HEK293 (cell line): ENCODE data around the gene SELENBP1.

Source experiments
- CTCF ChIA-PET: fragments of 350-600 bp; formaldehyde crosslinking; extraction: SDS; loops from one replicate; lab custom pipeline; 2021; ENCODE audit warnings: antibody characterized with exemption; lab: Yijun Ruan, JAX
- POLR2A ChIA-PET: fragments of 300-600 bp; formaldehyde crosslinking; extraction: SDS; loops from one replicate; lab custom pipeline; 2020; ENCODE audit warnings: antibody characterized with exemption, inconsistent platforms; lab: Yijun Ruan, JAX
- H3K27ac ChIP-seq: fragments of 200-500 bp; sonication (Bioruptor generic); 2 replicates; pipeline ENCODE4 v1.5.1; 2014; ENCODE audit warnings: low read depth, low read length, control low read depth, inconsistent platforms; ENCODE audit errors: extremely low read depth
- H3K36me3 ChIP-seq, 2 experiments: fragments of 200-500 bp in 1 of 2; sonication (Bioruptor generic) in 1 of 2; 1 replicate in 1 of 2; 2 replicates in 1 of 2; pipeline ENCODE4 v1.5.1; 2014 to 2017; ENCODE audit warnings: inconsistent platforms in 2 of 2, low read length in 2 of 2; ENCODE audit not compliant: control insufficient read depth in 2 of 2, insufficient read depth in 1 of 2
- H3K4me1 ChIP-seq: fragments of 200-500 bp; sonication (Bioruptor generic); 2 replicates; pipeline ENCODE4 v1.5.1; 2014; ENCODE audit warnings: mild to moderate bottlenecking, low read length, inconsistent platforms; ENCODE audit not compliant: control insufficient read depth, insufficient read depth
- H3K4me3 ChIP-seq: 2 replicates; pipeline ENCODE4 v1.5.1; 2011; ENCODE audit warnings: low read depth, mild to moderate bottlenecking, control low read depth, low read length, moderate library complexity
- H3K9me3 ChIP-seq: fragments of 200-500 bp; sonication (Bioruptor generic); 2 replicates; pipeline ENCODE4 v1.5.1; 2014; ENCODE audit warnings: low read depth, low read length, inconsistent platforms; ENCODE audit not compliant: control insufficient read depth, insufficient read depth
- FEZF1 ChIP-seq: fragments of 450-650 bp; formaldehyde crosslinking; IDR thresholded peaks from 2 replicates; pipeline ENCODE4 v1.5.1; 2016; ENCODE audit warnings: missing biosample characterization, missing genetic modification characterization
- GFI1B ChIP-seq: fragments of 450-650 bp; formaldehyde crosslinking; IDR thresholded peaks from 2 replicates; pipeline ENCODE4 v1.5.1; 2016; ENCODE audit warnings: missing biosample characterization, missing genetic modification characterization
- IKZF3 ChIP-seq: fragments of 450-650 bp; IDR thresholded peaks from 2 replicates; pipeline ENCODE4 v1.5.0; 2018; ENCODE audit warnings: missing biosample characterization, mild to moderate bottlenecking, missing genetic modification characterization, moderate library complexity
- OSR2 ChIP-seq: fragments of 450-650 bp; formaldehyde crosslinking; IDR thresholded peaks from 2 replicates; pipeline ENCODE4 v1.5.1; 2016; ENCODE audit warnings: missing biosample characterization, missing genetic modification characterization
- OVOL3 ChIP-seq: fragments of 450-650 bp; formaldehyde crosslinking; IDR thresholded peaks from 2 replicates; pipeline ENCODE4 v1.5.1; 2016; ENCODE audit warnings: missing biosample characterization, missing genetic modification characterization
- PATZ1 ChIP-seq: fragments of 450-650 bp; formaldehyde crosslinking; IDR thresholded peaks from 2 replicates; pipeline ENCODE4 v1.5.1; 2016; ENCODE audit warnings: missing biosample characterization, missing genetic modification characterization
- RBAK ChIP-seq: fragments of 450-650 bp; formaldehyde crosslinking; IDR thresholded peaks from 2 replicates; pipeline ENCODE4 v1.5.1; 2016; ENCODE audit warnings: missing biosample characterization, missing genetic modification characterization
- SCRT1 ChIP-seq: fragments of 450-650 bp; formaldehyde crosslinking; IDR thresholded peaks from 2 replicates; pipeline ENCODE4 v1.5.1; 2016; ENCODE audit warnings: missing biosample characterization, missing genetic modification characterization, borderline replicate concordance
- SP2 ChIP-seq: fragments of 450-650 bp; formaldehyde crosslinking; IDR thresholded peaks from 2 replicates; pipeline ENCODE4 v1.5.1; 2016; ENCODE audit warnings: missing biosample characterization, missing genetic modification characterization
- SP7 ChIP-seq: fragments of 450-650 bp; formaldehyde crosslinking; IDR thresholded peaks from 2 replicates; pipeline ENCODE4 v1.5.1; 2016; ENCODE audit warnings: missing biosample characterization, missing genetic modification characterization
- TCF7L2 ChIP-seq: IDR thresholded peaks from 2 replicates; pipeline ENCODE4 v1.6.1; 2011; ENCODE audit warnings: low read depth, mild to moderate bottlenecking, inconsistent platforms, low read length, moderate library complexity, borderline replicate concordance
- YY2 ChIP-seq: fragments of 450-650 bp; formaldehyde crosslinking; IDR thresholded peaks from 2 replicates; pipeline ENCODE4 v1.5.1; 2016; ENCODE audit warnings: missing biosample characterization, missing genetic modification characterization
- ZBTB17 ChIP-seq: fragments of 450-650 bp; formaldehyde crosslinking; IDR thresholded peaks from 2 replicates; pipeline ENCODE4 v1.5.1; 2016; ENCODE audit warnings: missing biosample characterization, missing genetic modification characterization
- ZEB2 ChIP-seq: fragments of 450-650 bp; formaldehyde crosslinking; IDR thresholded peaks from 2 replicates; pipeline ENCODE4 v1.5.1; 2016; ENCODE audit warnings: missing biosample characterization, missing genetic modification characterization
- ZFP69B ChIP-seq: fragments of 450-650 bp; formaldehyde crosslinking; IDR thresholded peaks from 2 replicates; pipeline ENCODE4 v1.5.1; 2016; ENCODE audit warnings: missing biosample characterization, missing genetic modification characterization
- ZNF18 ChIP-seq: fragments of 450-650 bp; formaldehyde crosslinking; IDR thresholded peaks from 2 replicates; pipeline ENCODE4 v1.5.1; 2016; ENCODE audit warnings: missing biosample characterization, missing genetic modification characterization
- ZNF19 ChIP-seq: fragments of 450-650 bp; formaldehyde crosslinking; IDR thresholded peaks from 2 replicates; pipeline ENCODE4; 2016; ENCODE audit warnings: missing biosample characterization, missing genetic modification characterization, low read depth
- ZNF202 ChIP-seq: fragments of 450-650 bp; formaldehyde crosslinking; IDR thresholded peaks from 2 replicates; pipeline ENCODE4 v1.5.1; 2016; ENCODE audit warnings: missing biosample characterization, missing genetic modification characterization, borderline replicate concordance
- ZNF211 ChIP-seq: fragments of 450-650 bp; formaldehyde crosslinking; IDR thresholded peaks from 2 replicates; pipeline ENCODE4 v1.5.1; 2016; ENCODE audit warnings: low read depth, missing biosample characterization, missing genetic modification characterization
- ZNF221 ChIP-seq: fragments of 450-650 bp; formaldehyde crosslinking; IDR thresholded peaks from 2 replicates; pipeline ENCODE4 v1.5.1; 2017; ENCODE audit warnings: missing biosample characterization, missing genetic modification characterization, borderline replicate concordance
- ZNF24 ChIP-seq: fragments of 450-650 bp; formaldehyde crosslinking; IDR thresholded peaks from 2 replicates; pipeline ENCODE4 v1.5.1; 2016; ENCODE audit warnings: missing biosample characterization, missing genetic modification characterization
- ZNF311 ChIP-seq: fragments of 450-650 bp; formaldehyde crosslinking; IDR thresholded peaks from 2 replicates; pipeline ENCODE4 v1.5.1; 2017; ENCODE audit warnings: missing biosample characterization, missing genetic modification characterization, borderline replicate concordance
- ZNF324 ChIP-seq: fragments of 450-650 bp; formaldehyde crosslinking; IDR thresholded peaks from 2 replicates; pipeline ENCODE4 v1.5.1; 2016; ENCODE audit warnings: missing biosample characterization, missing genetic modification characterization
- ZNF423 ChIP-seq: fragments of 450-650 bp; formaldehyde crosslinking; IDR thresholded peaks from 2 replicates; pipeline ENCODE4 v1.5.1; 2016; ENCODE audit warnings: missing biosample characterization, missing genetic modification characterization
- ZNF785 ChIP-seq: fragments of 450-650 bp; formaldehyde crosslinking; IDR thresholded peaks from 2 replicates; pipeline ENCODE4 v1.5.1; 2016; ENCODE audit warnings: missing biosample characterization, missing genetic modification characterization
- TF ChIP-seq, protein P1 (sequence below): fragments of 450-650 bp; formaldehyde crosslinking; IDR thresholded peaks from 2 replicates; pipeline ENCODE4 v1.5.1; 2016; ENCODE audit warnings: missing biosample characterization, missing genetic modification characterization

Gene SELENBP1

DNA sequence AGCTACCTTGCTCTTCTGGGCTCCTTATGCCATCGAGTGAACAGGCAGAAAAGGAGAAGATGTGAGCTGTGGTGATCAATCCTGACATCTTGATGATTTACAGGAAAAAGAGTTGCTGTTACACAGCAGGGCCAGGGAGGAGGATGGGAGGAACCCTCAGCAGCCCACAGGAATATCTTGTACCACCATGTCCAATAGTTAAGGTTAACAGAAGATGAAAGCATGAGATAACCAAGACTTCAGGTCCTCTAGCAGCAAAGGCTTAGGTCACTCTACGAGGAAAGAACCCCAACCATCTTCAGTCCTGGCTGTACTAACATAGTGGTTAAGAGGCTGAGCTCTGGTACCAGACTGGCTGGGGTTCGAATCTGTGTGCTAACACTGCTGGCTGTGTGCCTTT is 12.1 kb upstream of the SELENBP1 start:
- TF ChIP-seq SP7 (tag by site-specific recombination), result peak; percentile 35; the same call in 1 of the 2 replicates
- TF ChIP-seq ZBTB17 (tag by site-specific recombination), result peak; percentile 47; the same call in 1 of the 2 replicates
- no peak for TF ChIP-seq ZNF19 (tag by site-specific recombination)
- TF ChIP-seq, all 188 proteins: peak for 2
- Histone ChIP-seq H3K4me1 (no peaks in the 10 kb centered on the region), H3K4me3 (no peak overlapping the region), H3K36me3 (no peaks in the 10 kb centered on the region), H3K9me3 (no peaks in the 10 kb centered on the region), H3K27ac (no peak overlapping the region)
- ChIA-PET POLR2A (interaction anchor here (0.9 to 1.2 kb wide), 2 partner anchors 15 to 16 kb away, joined by 3 to 6 read pairs; partner anchors contain the start of gene PSMB4), CTCF (interaction anchor here (0.9 to 1.8 kb wide), 4 partner anchors 13 to 83 kb away, joined by 3 to 8 read pairs (median 4); no protein-coding TSS in a partner anchor)

DNA sequence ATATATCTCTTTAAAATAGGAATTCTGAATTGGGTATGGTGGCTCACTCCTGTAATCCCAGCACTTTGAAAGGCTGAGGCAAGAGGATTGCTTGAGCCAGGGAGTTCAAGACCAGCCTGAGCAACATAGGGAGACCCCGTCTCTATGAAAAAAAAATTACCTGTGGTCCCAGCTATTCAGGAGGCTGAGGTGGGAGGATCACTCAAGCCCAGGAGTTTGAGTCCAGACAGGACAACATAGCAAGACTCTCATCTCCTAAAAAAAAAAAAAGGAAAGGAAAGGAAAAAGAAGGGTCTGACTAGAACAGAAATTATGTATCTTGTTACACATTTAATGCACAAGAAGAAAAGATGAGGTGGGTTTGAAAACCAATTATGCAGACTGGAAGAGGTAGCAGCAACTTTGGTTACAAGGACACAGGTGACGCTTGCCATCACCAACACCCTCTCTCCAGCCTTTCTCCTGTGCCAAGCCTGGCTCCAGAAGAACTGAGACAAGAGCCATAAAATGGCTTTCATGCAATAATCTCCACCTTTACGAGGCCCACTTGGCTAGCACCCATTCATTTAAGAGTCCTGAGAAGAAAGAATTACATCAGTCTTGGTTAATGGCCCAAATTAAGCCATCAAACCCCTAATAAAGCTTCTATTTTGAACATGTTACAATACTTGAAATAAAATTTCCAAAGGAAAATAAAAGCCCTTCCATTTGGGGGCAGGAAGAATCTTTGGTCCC is 4.8 kb upstream of the SELENBP1 start:
- ChIA-PET POLR2A (no interaction called here), CTCF (interaction anchor here (0.6 to 1.4 kb wide), 3 partner anchors 20 to 36 kb away, joined by 3 to 5 read pairs (median 4); no protein-coding TSS in a partner anchor)
- no peak overlapping the region for H3K27ac ChIP-seq
- H3K4me3 ChIP-seq, result no peak overlapping the region
- no peaks in the 10 kb centered on the region for H3K36me3 ChIP-seq
- H3K4me1 ChIP-seq, result peaks cover under 1% of the 10 kb centered on the region; the same call in 1 of the 2 replicates
- H3K9me3 ChIP-seq, result no peaks in the 10 kb centered on the region
- TF ChIP-seq ZNF24, result no peak
- no peak for TF ChIP-seq ZNF202
- TF ChIP-seq ZNF311 (tag by site-specific recombination), result no peak
- TF ChIP-seq TCF7L2, result no peak
- peak; percentile 70 for TF ChIP-seq FEZF1 (tag by site-specific recombination)
- peak; percentile 29; the same call in 1 of the 2 replicates for TF ChIP-seq IKZF3 (tag by site-specific recombination)
- 0 out of 2 replicates have a peak, but pooled peaks have one; percentile 26 for TF ChIP-seq ZNF18
- TF ChIP-seq GFI1B (tag by site-specific recombination), result no peak
- peak; percentile 15; the same call in 1 of the 2 replicates for TF ChIP-seq OSR2
- TF ChIP-seq ZEB2 (tag by site-specific recombination), result 0 out of 2 replicates have a peak, but pooled peaks have one; percentile 22
- TF ChIP-seq OVOL3 (tag by site-specific recombination), result no peak
- TF ChIP-seq SP2 (tag by site-specific recombination), result no peak
- no peak for TF ChIP-seq ZNF221
- TF ChIP-seq YY2 (tag by site-specific recombination), result no peak
- peak; percentile 89; the same call in 1 of the 2 replicates for TF ChIP-seq ZNF423 (tag by site-specific recombination)
- no peak for TF ChIP-seq PATZ1 (tag by site-specific recombination)
- TF ChIP-seq ZNF211 (tag by site-specific recombination), result no peak
- TF ChIP-seq ZFP69B (tag by site-specific recombination), result no peak
- peak; percentile 57; the same call in 1 of the 2 replicates for TF ChIP-seq SCRT1 (tag by site-specific recombination)
- TF ChIP-seq, protein P1, sequence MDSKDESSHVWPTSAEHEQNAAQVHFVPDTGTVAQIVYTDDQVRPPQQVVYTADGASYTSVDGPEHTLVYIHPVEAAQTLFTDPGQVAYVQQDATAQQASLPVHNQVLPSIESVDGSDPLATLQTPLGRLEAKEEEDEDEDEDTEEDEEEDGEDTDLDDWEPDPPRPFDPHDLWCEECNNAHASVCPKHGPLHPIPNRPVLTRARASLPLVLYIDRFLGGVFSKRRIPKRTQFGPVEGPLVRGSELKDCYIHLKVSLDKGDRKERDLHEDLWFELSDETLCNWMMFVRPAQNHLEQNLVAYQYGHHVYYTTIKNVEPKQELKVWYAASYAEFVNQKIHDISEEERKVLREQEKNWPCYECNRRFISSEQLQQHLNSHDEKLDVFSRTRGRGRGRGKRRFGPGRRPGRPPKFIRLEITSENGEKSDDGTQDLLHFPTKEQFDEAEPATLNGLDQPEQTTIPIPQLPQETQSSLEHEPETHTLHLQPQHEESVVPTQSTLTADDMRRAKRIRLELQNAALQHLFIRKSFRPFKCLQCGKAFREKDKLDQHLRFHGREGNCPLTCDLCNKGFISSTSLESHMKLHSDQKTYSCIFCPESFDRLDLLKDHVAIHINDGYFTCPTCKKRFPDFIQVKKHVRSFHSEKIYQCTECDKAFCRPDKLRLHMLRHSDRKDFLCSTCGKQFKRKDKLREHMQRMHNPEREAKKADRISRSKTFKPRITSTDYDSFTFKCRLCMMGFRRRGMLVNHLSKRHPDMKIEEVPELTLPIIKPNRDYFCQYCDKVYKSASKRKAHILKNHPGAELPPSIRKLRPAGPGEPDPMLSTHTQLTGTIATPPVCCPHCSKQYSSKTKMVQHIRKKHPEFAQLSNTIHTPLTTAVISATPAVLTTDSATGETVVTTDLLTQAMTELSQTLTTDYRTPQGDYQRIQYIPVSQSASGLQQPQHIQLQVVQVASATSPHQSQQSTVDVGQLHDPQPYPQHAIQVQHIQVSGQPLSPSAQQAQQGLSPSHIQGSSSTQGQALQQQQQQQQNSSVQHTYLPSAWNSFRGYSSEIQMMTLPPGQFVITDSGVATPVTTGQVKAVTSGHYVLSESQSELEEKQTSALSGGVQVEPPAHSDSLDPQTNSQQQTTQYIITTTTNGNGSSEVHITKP (tag by site-specific recombination), result peak; percentile 31; the same call in 1 of the 2 replicates
- TF ChIP-seq ZNF324, result no peak
- TF ChIP-seq RBAK, result no peak
- TF ChIP-seq ZNF785 (tag by site-specific recombination), result no peak
